ENCODE data around the gene REST. TPM values are rescaled to one million over a fixed set of nuclear protein-coding genes. Genes with fewer than 3 reads are reported as not detected.
"Not testable (repeated sequence)": the region's sequence is repeated elsewhere in the genome, so short reads cannot be mapped to it uniquely, and the experiment has no call there.

Gene REST
- total RNA-seq, 2 donors from 2014 or later, result 27.8 to 31.9 TPM

DNA sequence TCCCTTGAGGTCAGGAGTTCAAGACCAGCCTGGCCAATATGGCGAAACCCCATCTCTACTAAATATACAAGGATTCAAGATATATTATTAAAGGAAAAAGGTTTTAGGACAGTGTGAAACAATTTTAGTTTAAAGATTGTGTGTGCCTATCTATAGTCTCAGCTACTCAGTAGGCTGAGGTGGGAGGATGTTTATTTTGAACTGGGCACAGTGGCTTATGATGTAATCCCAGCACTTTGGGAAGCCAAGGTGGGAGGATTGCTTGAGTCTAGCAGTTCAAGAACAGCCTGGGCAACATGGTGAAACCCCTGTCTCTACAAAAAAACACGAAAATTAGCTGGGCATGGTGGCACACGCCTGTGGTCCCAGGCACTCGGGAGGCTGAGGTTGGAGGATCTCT, 31.4 kb upstream of the REST start:
- Histone ChIP-seq H3K36me3 (no peaks in the 10 kb centered on the region), H3K4me3 (no peak overlapping the region), H3K27me3 (no peaks in the 10 kb centered on the region), H3K9me3 (no peaks in the 10 kb centered on the region), H3K27ac (no peak overlapping the region), H3K4me1 (no peaks in the 10 kb centered on the region), H3K9ac (ENCODE audit: low read depth in 2 of 2, low read length in 2 of 2) (no peak overlapping the region)
- DNase-seq, result no peak
- intact Hi-C loops (cut with DNase I), result no loop called here
- TF ChIP-seq, protein P1, sequence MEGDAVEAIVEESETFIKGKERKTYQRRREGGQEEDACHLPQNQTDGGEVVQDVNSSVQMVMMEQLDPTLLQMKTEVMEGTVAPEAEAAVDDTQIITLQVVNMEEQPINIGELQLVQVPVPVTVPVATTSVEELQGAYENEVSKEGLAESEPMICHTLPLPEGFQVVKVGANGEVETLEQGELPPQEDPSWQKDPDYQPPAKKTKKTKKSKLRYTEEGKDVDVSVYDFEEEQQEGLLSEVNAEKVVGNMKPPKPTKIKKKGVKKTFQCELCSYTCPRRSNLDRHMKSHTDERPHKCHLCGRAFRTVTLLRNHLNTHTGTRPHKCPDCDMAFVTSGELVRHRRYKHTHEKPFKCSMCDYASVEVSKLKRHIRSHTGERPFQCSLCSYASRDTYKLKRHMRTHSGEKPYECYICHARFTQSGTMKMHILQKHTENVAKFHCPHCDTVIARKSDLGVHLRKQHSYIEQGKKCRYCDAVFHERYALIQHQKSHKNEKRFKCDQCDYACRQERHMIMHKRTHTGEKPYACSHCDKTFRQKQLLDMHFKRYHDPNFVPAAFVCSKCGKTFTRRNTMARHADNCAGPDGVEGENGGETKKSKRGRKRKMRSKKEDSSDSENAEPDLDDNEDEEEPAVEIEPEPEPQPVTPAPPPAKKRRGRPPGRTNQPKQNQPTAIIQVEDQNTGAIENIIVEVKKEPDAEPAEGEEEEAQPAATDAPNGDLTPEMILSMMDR (IDR thresholded peaks at IDR 0.05), result no peak

DNA sequence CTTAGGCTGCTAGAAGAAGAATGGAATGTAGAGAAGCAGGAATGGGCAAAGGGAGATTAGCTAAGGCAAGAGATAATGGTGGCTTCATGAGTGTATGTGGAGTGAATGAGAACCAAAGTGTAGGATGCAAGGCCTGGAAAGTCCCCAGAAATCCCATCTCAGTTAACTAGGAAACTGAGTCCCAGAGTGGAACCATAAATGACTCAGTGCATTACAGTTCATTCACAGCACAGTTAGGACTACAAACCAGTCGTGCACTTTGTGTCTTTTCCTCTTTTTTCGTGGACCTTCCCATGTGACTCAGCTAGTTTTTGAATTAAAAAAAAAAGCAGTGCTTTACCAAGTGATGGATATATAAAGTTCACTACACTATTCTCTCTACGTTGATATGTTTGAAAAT, 27.7 kb upstream of the REST start:
- no peaks in the 10 kb centered on the region for H3K36me3 ChIP-seq
- H3K4me3 ChIP-seq, result no peak overlapping the region
- DNase-seq, result no peak

DNA sequence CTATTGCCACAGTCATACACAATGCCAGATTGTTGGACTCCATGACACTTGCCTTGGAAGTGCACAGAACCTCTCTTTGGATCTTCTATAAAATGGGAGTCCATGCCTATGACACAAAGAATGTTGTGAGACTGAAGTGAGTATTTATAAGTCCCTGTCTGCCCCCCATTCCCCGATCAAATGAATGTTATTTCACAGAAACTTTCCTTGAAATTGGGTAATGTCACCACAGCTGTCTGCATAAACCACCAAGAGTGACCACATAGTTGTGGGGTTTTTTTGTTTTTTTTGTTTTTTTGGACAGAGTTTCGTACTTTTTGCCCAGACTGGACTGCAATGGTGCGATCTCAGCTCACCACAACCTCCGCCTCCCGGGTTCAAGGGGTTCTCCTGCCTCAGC, 27.1 kb upstream of the REST start:
- no peaks in the 10 kb centered on the region for H3K36me3 ChIP-seq
- no peak overlapping the region for H3K4me3 ChIP-seq
- H3K4me1 ChIP-seq, result no peaks in the 10 kb centered on the region
- TF ChIP-seq, protein P1 (IDR thresholded peaks at IDR 0.05), result no peak
- intact Hi-C loops (cut with DNase I), result no loop called here
- no peak overlapping the region for H3K9ac ChIP-seq (ENCODE audit: low read depth in 2 of 2, low read length in 2 of 2)
- H3K9me3 ChIP-seq, result no peaks in the 10 kb centered on the region
- DNase-seq, result no peak
- H3K27me3 ChIP-seq, result no peaks in the 10 kb centered on the region
- no peak overlapping the region for H3K27ac ChIP-seq

More for the DNA sequence above, 27.7 kb upstream of the REST start:
- no peak overlapping the region for H3K9ac ChIP-seq (ENCODE audit: low read depth in 2 of 2, low read length in 2 of 2)
- no peak overlapping the region for H3K27ac ChIP-seq
- H3K4me1 ChIP-seq, result no peaks in the 10 kb centered on the region
- TF ChIP-seq, protein P1 (IDR thresholded peaks at IDR 0.05), result no peak
- H3K9me3 ChIP-seq, result no peaks in the 10 kb centered on the region
- H3K27me3 ChIP-seq, result no peaks in the 10 kb centered on the region
- intact Hi-C loops (cut with DNase I), result no loop called here

DNA sequence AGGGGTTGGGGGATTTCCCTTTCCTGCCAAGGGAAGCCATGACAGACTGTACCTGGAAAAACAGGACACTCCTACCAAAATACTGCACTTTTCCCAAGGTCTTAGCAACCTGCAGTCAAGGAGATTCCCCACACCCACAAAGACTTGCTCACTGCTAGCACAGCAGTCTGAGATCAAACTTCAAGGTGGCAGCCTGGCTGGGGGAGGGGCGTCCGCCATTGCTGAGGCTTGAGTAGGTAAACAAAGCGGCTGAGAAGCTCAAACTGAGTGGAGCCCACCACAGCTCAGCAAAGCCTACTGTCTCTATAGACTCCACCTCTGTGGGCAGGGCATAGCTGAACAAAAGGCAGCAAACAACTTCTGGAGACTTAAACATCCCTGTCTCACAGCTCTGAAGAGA, 23.2 kb upstream of the REST start:
- H3K9ac ChIP-seq (ENCODE audit: low read depth in 2 of 2, low read length in 2 of 2); H3K4me1 ChIP-seq; H3K36me3 ChIP-seq; H3K4me3 ChIP-seq; DNase-seq; H3K27me3 ChIP-seq; intact Hi-C loops (cut with DNase I); H3K9me3 ChIP-seq; H3K27ac ChIP-seq: not testable (repeated sequence)

DNA sequence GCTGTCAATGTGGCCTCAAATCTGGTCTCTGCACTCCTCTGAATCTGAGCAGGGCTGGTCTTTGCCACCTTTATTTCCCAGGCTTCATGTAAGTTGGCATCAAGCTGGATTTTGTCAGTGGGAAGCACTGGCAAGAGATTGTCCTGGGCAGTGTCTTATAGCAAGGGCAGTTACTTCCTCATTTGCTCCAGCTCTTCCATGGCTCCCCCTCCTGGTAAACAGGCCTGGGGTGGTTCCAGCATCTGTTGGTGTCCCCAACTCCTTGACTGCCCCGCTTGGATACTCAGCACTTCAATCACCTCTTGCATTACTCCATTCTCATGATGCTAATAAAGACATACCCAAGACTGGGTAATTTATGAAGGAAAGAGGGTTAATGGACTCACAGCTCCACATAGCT, 15.0 kb upstream of the REST start:
- DNase-seq, result no peak
- Histone ChIP-seq H3K9ac (ENCODE audit: low read depth in 2 of 2, low read length in 2 of 2) (no peak overlapping the region), H3K36me3 (no peaks in the 10 kb centered on the region), H3K4me3 (no peak overlapping the region), H3K27me3 (no peaks in the 10 kb centered on the region), H3K4me1 (no peaks in the 10 kb centered on the region), H3K9me3 (no peaks in the 10 kb centered on the region), H3K27ac (no peak overlapping the region)
- TF ChIP-seq, protein P1 (IDR thresholded peaks at IDR 0.05), result no peak
- intact Hi-C loops (cut with DNase I), result no loop called here

DNA sequence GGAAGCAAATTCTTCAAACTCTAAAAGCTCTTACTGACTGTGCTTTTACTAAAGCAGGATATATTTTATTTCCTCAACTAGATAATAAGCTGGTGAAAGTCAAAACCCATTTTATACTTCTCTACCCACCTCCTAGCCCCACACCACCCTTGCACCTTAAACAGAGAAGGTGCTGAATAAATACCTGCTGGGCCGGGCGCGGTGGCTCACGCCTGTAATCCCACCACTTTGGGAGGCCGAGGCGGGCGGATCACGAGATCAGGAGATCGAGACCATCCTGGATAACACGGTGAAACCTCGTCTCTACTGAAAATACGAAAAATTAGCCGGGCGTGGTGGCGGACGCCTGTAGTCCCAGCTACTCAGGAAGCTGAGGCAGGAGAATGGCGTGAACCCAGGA, 9.9 kb upstream of the REST start:
- H3K9ac ChIP-seq (ENCODE audit: low read depth in 2 of 2, low read length in 2 of 2); H3K4me3 ChIP-seq; DNase-seq; H3K9me3 ChIP-seq; intact Hi-C loops (cut with DNase I); H3K27me3 ChIP-seq; H3K4me1 ChIP-seq; H3K27ac ChIP-seq; H3K36me3 ChIP-seq: not testable (repeated sequence)

DNA sequence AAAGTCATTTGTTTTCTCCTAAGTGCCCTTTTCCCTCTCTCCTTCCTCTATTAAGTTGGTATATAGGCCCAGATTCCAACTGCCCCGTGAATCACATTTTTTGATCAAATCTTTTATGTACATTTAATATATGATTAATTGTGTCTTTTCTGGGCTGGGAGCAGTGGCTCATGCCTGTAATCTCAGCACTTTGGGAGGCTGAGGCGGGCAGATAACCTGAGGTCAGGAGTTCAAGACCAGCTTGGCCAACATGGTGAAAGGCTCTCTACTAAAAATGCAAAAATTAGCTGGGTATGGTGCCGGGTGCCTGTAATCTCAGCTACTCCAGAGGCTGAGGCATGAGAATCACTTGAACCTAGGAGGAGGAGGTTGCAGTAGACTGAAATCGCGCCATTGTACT, 7.5 kb upstream of the REST start:
- H3K27ac ChIP-seq; H3K4me3 ChIP-seq; H3K9me3 ChIP-seq; H3K36me3 ChIP-seq; H3K4me1 ChIP-seq; H3K27me3 ChIP-seq; H3K9ac ChIP-seq (ENCODE audit: low read depth in 2 of 2, low read length in 2 of 2); DNase-seq; intact Hi-C loops (cut with DNase I): not testable (repeated sequence)
